Spinal cord (tissue), 10 donors: Measurements from ENCODE around the gene FOLR2. TPM values are rescaled to one million over a fixed set of nuclear protein-coding genes. Genes with fewer than 3 reads are reported as not detected.

Source experiments
- DNase-seq, 6 donors: peaks; one replicate each; pipeline versions ENCODE4 v3.0.0 to v3.0.0-alpha.2; 2013 to 2015; ENCODE audit warnings: low spot score in 6 of 6, low read depth in 4 of 6
- H3K27ac ChIP-seq: one replicate; pipeline ENCODE4 v1.5.1; 2013; ENCODE audit warnings: low read depth, low read length, control low read depth
- H3K27me3 ChIP-seq: one replicate; pipeline ENCODE4 v1.6.1; 2013; ENCODE audit warnings: low read length; ENCODE audit not compliant: control insufficient read depth, insufficient read depth
- H3K36me3 ChIP-seq: one replicate; pipeline ENCODE4 v1.6.1; 2013; ENCODE audit warnings: low read length; ENCODE audit not compliant: control insufficient read depth, insufficient read depth
- H3K4me1 ChIP-seq: one replicate; pipeline ENCODE4 v1.6.1; 2013; ENCODE audit warnings: low read length; ENCODE audit not compliant: control insufficient read depth, insufficient read depth
- H3K4me3 ChIP-seq: one replicate; pipeline ENCODE4 v1.5.1; 2013; ENCODE audit warnings: low read depth, low read length, control low read depth
- H3K9me3 ChIP-seq: one replicate; pipeline ENCODE4 v1.6.1; 2013; ENCODE audit warnings: low read length; ENCODE audit not compliant: control insufficient read depth, insufficient read depth
- WGBS: methylation state at CpG from one replicate; pipeline ENCODE4 v1.1.5; 2013; ENCODE audit warnings: missing lambda C conversion rate; ENCODE audit not compliant: insufficient coverage; 5-methylcytosine and 5-hydroxymethylcytosine counted together
- polyA plus RNA-seq, 2 donors: library from polyadenylated mRNA; unstranded; fragments of 120-200 nt; gene quantifications; one replicate each; pipeline ENCODE4 v1.2.1, GENCODE V29; 2013; ENCODE audit not compliant: insufficient read length in 2 of 2
- total RNA-seq, 2 donors: library from RNA; depleted of rRNA in 1 of 2; stranded (reverse); fragments of 120-200 nt in 1 of 2; fragments of >200 nt in 1 of 2; gene quantifications; one replicate each; pipeline versions ENCODE4 v1.2.3 to v1.2.4, GENCODE V29; 2013 to 2014
- donor health status: healthy.

The FOLR2 gene
- total and polyA plus RNA-seq, 4 donors = 14.1 to 34.1 (median 19.1) TPM

- no peak overlapping the region for H3K4me3 ChIP-seq
- H3K4me1 ChIP-seq = peaks cover 19% of the 10 kb centered on the region
- peaks cover 9% of the 10 kb centered on the region for H3K27me3 ChIP-seq
- no peak for DNase-seq
- peaks cover 85% of the 10 kb centered on the region for H3K36me3 ChIP-seq
- WGBS = 88% methylated on average over 7 of the region's 8 CpGs
- H3K27ac ChIP-seq = no peak overlapping the region
- no peaks in the 10 kb centered on the region for H3K9me3 ChIP-seq
These were observed 17.3 kb downstream of the FOLR2 start for GRCh38 chr11:72233773-72234513.

GRCh38 chr11:72234514-72234830, 17.9 kb downstream of the FOLR2 start:
- Histone ChIP-seq H3K9me3 (no peaks in the 10 kb centered on the region), H3K4me3 (no peak overlapping the region), H3K36me3 (peaks cover 80% of the 10 kb centered on the region), H3K27ac (no peak overlapping the region), H3K27me3 (peaks cover 14% of the 10 kb centered on the region), H3K4me1 (peaks cover 24% of the 10 kb centered on the region)
- DNase-seq = no peak
- WGBS = 67% methylated on average over 3 of the region's 3 CpGs

GRCh38 chr11:72234920-72235319, 18.3 kb downstream of the FOLR2 start:
- peaks cover 27% of the 10 kb centered on the region for H3K4me1 ChIP-seq

GRCh38 chr11:72235351-72236057, 18.9 kb downstream of the FOLR2 start:
- Histone ChIP-seq H3K36me3 (peaks cover 69% of the 10 kb centered on the region), H3K27ac (no peak overlapping the region), H3K4me1 (peaks cover 32% of the 10 kb centered on the region), H3K4me3 (no peak overlapping the region), H3K27me3 (peaks cover 22% of the 10 kb centered on the region), H3K9me3 (no peaks in the 10 kb centered on the region)
- DNase-seq = no peak
- WGBS = 99% methylated on average over 9 of the region's 17 CpGs

More at GRCh38 chr11:72234920-72235319, 18.3 kb downstream of the FOLR2 start:
- no peak for DNase-seq
- no peak overlapping the region for H3K4me3 ChIP-seq
- 86% methylated on average over 4 of the region's 4 CpGs for WGBS
- H3K27ac ChIP-seq = no peak overlapping the region
- peaks cover 16% of the 10 kb centered on the region for H3K27me3 ChIP-seq
- no peaks in the 10 kb centered on the region for H3K9me3 ChIP-seq
- peaks cover 75% of the 10 kb centered on the region for H3K36me3 ChIP-seq

GRCh38 chr11:72236083-72236697, 19.6 kb downstream of the FOLR2 start:
- Histone ChIP-seq H3K27ac (no peak overlapping the region), H3K4me3 (no peak overlapping the region), H3K9me3 (no peaks in the 10 kb centered on the region), H3K4me1 (peaks cover 39% of the 10 kb centered on the region), H3K27me3 (peaks cover 28% of the 10 kb centered on the region), H3K36me3 (peaks cover 63% of the 10 kb centered on the region)
- 83% methylated on average over 1 of the region's 4 CpGs for WGBS
- no peak for DNase-seq

GRCh38 chr11:72236774-72237111, 20.1 kb downstream of the FOLR2 start:
- DNase-seq = no peak
- H3K36me3 ChIP-seq = peaks cover 58% of the 10 kb centered on the region
- no peak overlapping the region for H3K27ac ChIP-seq
- no peaks in the 10 kb centered on the region for H3K9me3 ChIP-seq
- peaks cover 33% of the 10 kb centered on the region for H3K27me3 ChIP-seq
- peaks cover 41% of the 10 kb centered on the region for H3K4me1 ChIP-seq
- H3K4me3 ChIP-seq = no peak overlapping the region
- WGBS = 69% methylated on average over 2 of the region's 2 CpGs

GRCh38 chr11:72237112-72237931, 20.7 kb downstream of the FOLR2 start:
- peaks cover 39% of the 10 kb centered on the region for H3K27me3 ChIP-seq
- WGBS = 78% methylated on average over 16 of the region's 22 CpGs
- H3K4me3 ChIP-seq = no peak overlapping the region
- no peak for DNase-seq
- H3K36me3 ChIP-seq = peaks cover 52% of the 10 kb centered on the region
- H3K9me3 ChIP-seq = no peaks in the 10 kb centered on the region
- peaks cover 41% of the 10 kb centered on the region for H3K4me1 ChIP-seq
- H3K27ac ChIP-seq = no peak overlapping the region

GRCh38 chr11:72238040-72238450, 21.5 kb downstream of the FOLR2 start:
- 50% methylated on average over 8 of the region's 16 CpGs for WGBS
- Histone ChIP-seq H3K27me3 (peaks cover 46% of the 10 kb centered on the region), H3K36me3 (peaks cover 45% of the 10 kb centered on the region), H3K27ac (no peak overlapping the region), H3K4me3 (no peak overlapping the region), H3K9me3 (no peaks in the 10 kb centered on the region), H3K4me1 (peaks cover 41% of the 10 kb centered on the region)
- DNase-seq = peak in 2 of 6 donors; percentile 44 to 60

GRCh38 chr11:72238492-72239312, 22.1 kb downstream of the FOLR2 start:
- DNase-seq = no peak
- peaks cover 41% of the 10 kb centered on the region for H3K4me1 ChIP-seq
- 37% methylated on average over 16 of the region's 28 CpGs for WGBS

More at GRCh38 chr11:72238492-72239312, 22.1 kb downstream of the FOLR2 start:
- peaks cover 52% of the 10 kb centered on the region for H3K27me3 ChIP-seq
- no peaks in the 10 kb centered on the region for H3K9me3 ChIP-seq
- no peak overlapping the region for H3K27ac ChIP-seq
- H3K4me3 ChIP-seq = no peak overlapping the region
- peaks cover 38% of the 10 kb centered on the region for H3K36me3 ChIP-seq
